IMR-90 (cell line): ENCODE data around the gene ADRA2B. TPM values are rescaled to one million over a fixed set of nuclear protein-coding genes. Genes with fewer than 3 reads are reported as not detected.

Source experiments
- ATAC-seq: fragments of 200-7000 bp; cut with Tn5 transposase; 2 replicates; pipeline ENCODE4 v1.9.1; 2020; ENCODE audit warnings: low read depth, mild to moderate bottlenecking, moderate library complexity
- BruUV-seq: library from RNA; stranded (reverse); fragments of 400-500 nt; replicated peaks from 2 replicates; lab custom pipeline; 2021; lab: Mats Ljungman, UMichigan
- CTCF ChIA-PET: fragments of 300-600 bp; formaldehyde crosslinking; extraction: SDS; loops from one replicate; lab custom pipeline; 2021; ENCODE audit warnings: antibody characterized with exemption; lab: Yijun Ruan, JAX
- POLR2A ChIA-PET: fragments of 300-600 bp; sonication (Branson Sonifier 250); formaldehyde crosslinking; loops from one replicate; lab custom pipeline; 2022; ENCODE audit warnings: antibody characterized with exemption; ENCODE audit not compliant: unreplicated experiment; lab: Charles Lee
- DNase-seq: peaks from one replicate; pipeline ENCODE4 v3.0.0; 2013
- H2AFZ ChIP-seq: replicated peaks from 2 replicates; pipeline ENCODE3; 2013; ENCODE audit warnings: low read length, mild to moderate bottlenecking; ENCODE audit not compliant: poor library complexity
- H2AK5ac ChIP-seq: 2 replicates; pipeline ENCODE4 v1.6.1; 2013; ENCODE audit warnings: low read depth, low read length, inconsistent platforms
- H2AK9ac ChIP-seq: replicated peaks from 2 replicates; pipeline ENCODE3; 2013; ENCODE audit warnings: mild to moderate bottlenecking, low read depth, low read length, moderate library complexity; ENCODE audit not compliant: poor library complexity
- H2BK120ac ChIP-seq: 2 replicates; pipeline ENCODE4 v1.6.1; 2013; ENCODE audit warnings: low read depth, low read length, inconsistent platforms
- H2BK15ac ChIP-seq: 3 replicates; pipeline ENCODE4 v1.6.1; 2013; ENCODE audit warnings: low read depth, low read length, inconsistent platforms
- H2BK20ac ChIP-seq: 2 replicates; pipeline ENCODE4 v1.6.1; 2013; ENCODE audit warnings: low read depth, mild to moderate bottlenecking, inconsistent platforms, low read length, moderate library complexity
- H2BK5ac ChIP-seq: 2 replicates; pipeline ENCODE4 v1.6.1; 2013; ENCODE audit warnings: mild to moderate bottlenecking, low read depth, low read length, inconsistent platforms; ENCODE audit not compliant: poor library complexity, severe bottlenecking
- H3K14ac ChIP-seq: replicated peaks from 2 replicates; pipeline ENCODE4 v1.6.1; 2013; ENCODE audit warnings: low read depth, low read length, inconsistent platforms
- H3K18ac ChIP-seq: 2 replicates; pipeline ENCODE4 v1.6.1; 2013; ENCODE audit warnings: low read depth, low read length, control low read depth
- H3K23ac ChIP-seq: 2 replicates; pipeline ENCODE4 v1.6.1; 2013; ENCODE audit warnings: low read depth, low read length, inconsistent platforms
- H3K27ac ChIP-seq: 2 replicates; pipeline ENCODE4 v1.5.1; 2013; ENCODE audit warnings: mild to moderate bottlenecking, control low read depth, low read length; ENCODE audit not compliant: insufficient read depth
- H3K27me3 ChIP-seq: 2 replicates; pipeline ENCODE4 v1.6.1; 2013; ENCODE audit warnings: low read length; ENCODE audit not compliant: control insufficient read depth, insufficient read depth
- H3K36me3 ChIP-seq: 2 replicates; pipeline ENCODE4 v1.6.1; 2013; ENCODE audit warnings: low read length, mixed read lengths; ENCODE audit not compliant: control insufficient read depth, insufficient read depth
- H3K4ac ChIP-seq: 2 replicates; pipeline ENCODE4 v1.6.1; 2013; ENCODE audit warnings: low read depth, low read length, inconsistent platforms
- H3K4me1 ChIP-seq: 2 replicates; pipeline ENCODE4 v1.6.1; 2013; ENCODE audit warnings: low read length, mixed read lengths; ENCODE audit not compliant: control insufficient read depth, insufficient read depth
- H3K4me2 ChIP-seq: 2 replicates; pipeline ENCODE4 v1.6.1; 2013; ENCODE audit warnings: low read depth, mild to moderate bottlenecking, control low read depth, low read length, moderate library complexity
- H3K4me3 ChIP-seq: 2 replicates; pipeline ENCODE4 v1.5.1; 2013; ENCODE audit warnings: low read depth, mild to moderate bottlenecking, control low read depth, low read length, moderate library complexity; ENCODE audit not compliant: insufficient read depth
- H3K56ac ChIP-seq: 2 replicates; pipeline ENCODE4 v1.6.1; 2013; ENCODE audit warnings: low read length, inconsistent platforms; ENCODE audit not compliant: insufficient read depth; ENCODE audit errors: extremely low read depth
- H3K79me1 ChIP-seq, 2 experiments: 2 replicates each; pipeline ENCODE4 v1.6.1; 2013; ENCODE audit warnings: low read length in 2 of 2, inconsistent platforms in 1 of 2, low read depth in 1 of 2
- H3K9ac ChIP-seq: 2 replicates; pipeline ENCODE4 v1.6.1; 2013; ENCODE audit warnings: low read depth, low read length, control low read depth
- H3K9me1 ChIP-seq: 2 replicates; pipeline ENCODE4 v1.6.1; 2013; ENCODE audit warnings: low read length, inconsistent platforms; ENCODE audit not compliant: insufficient read depth
- H3K9me3 ChIP-seq: 2 replicates; pipeline ENCODE4 v1.6.1; 2013; ENCODE audit warnings: low read length; ENCODE audit not compliant: control insufficient read depth, insufficient read depth
- H4K20me1 ChIP-seq: 2 replicates; pipeline ENCODE4 v1.6.1; 2013; ENCODE audit warnings: low read length, inconsistent platforms; ENCODE audit not compliant: insufficient read depth
- H4K5ac ChIP-seq: 2 replicates; pipeline ENCODE4 v1.6.1; 2013; ENCODE audit warnings: mild to moderate bottlenecking, low read depth, low read length, control low read depth
- H4K8ac ChIP-seq, 2 experiments: 2 replicates each; pipeline ENCODE4 v1.6.1; 2013; ENCODE audit warnings: low read depth in 2 of 2, low read length in 2 of 2, control low read depth in 1 of 2, inconsistent platforms in 1 of 2
- H4K91ac ChIP-seq: 2 replicates; pipeline ENCODE4 v1.6.1; 2013; ENCODE audit warnings: low read depth, low read length, inconsistent platforms; ENCODE audit not compliant: insufficient read depth
- MAFK ChIP-seq: IDR thresholded peaks from 2 replicates; pipeline ENCODE4 v1.6.1; 2012; ENCODE audit warnings: low read depth, low read length, improper control_type of control experiment
- MAZ ChIP-seq: IDR thresholded peaks from 2 replicates; pipeline ENCODE4 v1.6.1; 2012; ENCODE audit warnings: low read depth, mild to moderate bottlenecking, low read length, improper control_type of control experiment, moderate library complexity, borderline replicate concordance
- NFE2L2 ChIP-seq: fragments of 150-350 bp; IDR thresholded peaks from 2 replicates; pipeline ENCODE4 v1.6.1; 2016; ENCODE audit warnings: low read depth, mild to moderate bottlenecking, low read length
- RAD21 ChIP-seq: IDR thresholded peaks from 2 replicates; pipeline ENCODE4 v1.6.1; 2012; ENCODE audit warnings: low read length, improper control_type of control experiment
- RFX5 ChIP-seq: IDR thresholded peaks from 2 replicates; pipeline ENCODE4 v1.8.0; 2012; ENCODE audit warnings: low read depth, mild to moderate bottlenecking, low read length, moderate library complexity
- WGBS, 2 experiments: methylation state at CpG; one replicate each; pipeline versions ENCODE4 v1.1.5 to v1.1.7; 2013; ENCODE audit warnings: missing lambda C conversion rate in 2 of 2; ENCODE audit not compliant: insufficient read length in 1 of 2; ENCODE audit errors: extremely low coverage in 2 of 2; 5-methylcytosine and 5-hydroxymethylcytosine counted together
- dilution Hi-C: fragments of 300-500 bp; cut with HindIII; formaldehyde crosslinking; loops from one replicate; pipeline ENCODE4 v1.14.3; 2018; ENCODE audit warnings: low sequenced_read_pairs; ENCODE audit not compliant: unreplicated experiment
- in situ Hi-C: fragments of 300-500 bp; cut with MboI; formaldehyde crosslinking; loops from 3 replicates; pipeline ENCODE4 v1.14.3; 2019; ENCODE audit warnings: low sequenced_read_pairs, inconsistent platforms, mixed read lengths
- intact Hi-C: fragments of 100-400 bp; cut with micrococcal nuclease; formaldehyde crosslinking; loops from 2 replicates; pipeline ENCODE4 v1.10.0; 2022
- polyA plus RNA-seq, 3 experiments: library from polyadenylated mRNA; depleted of rRNA; stranded (reverse); fragments of >200 nt; gene quantifications; 2 replicates each; pipeline ENCODE4 v1.2.3, GENCODE V29; 2012; ENCODE audit warnings: low replicate concordance in 1 of 3
- total RNA-seq: library from RNA; depleted of rRNA; stranded (reverse); fragments of >200 nt; gene quantifications from 2 replicates; pipeline ENCODE4 v1.2.3, GENCODE V29; 2012
- TF ChIP-seq, protein P1 (sequence below): fragments of 150-350 bp; IDR thresholded peaks from 2 replicates; pipeline ENCODE4 v1.6.1; 2016; ENCODE audit warnings: low read depth, mild to moderate bottlenecking, low read length, moderate library complexity, borderline replicate concordance
- TF ChIP-seq, protein P2 (sequence below): conservative IDR thresholded peaks from 2 replicates; pipeline ENCODE4 v1.5.1; 2012; ENCODE audit warnings: mild to moderate bottlenecking, low read depth, low read length, improper control_type of control experiment

ADRA2B gene
- total and polyA plus RNA-seq, 2 of the 4 experiments (the other 2 are of a cell fraction), result not detected

DNA sequence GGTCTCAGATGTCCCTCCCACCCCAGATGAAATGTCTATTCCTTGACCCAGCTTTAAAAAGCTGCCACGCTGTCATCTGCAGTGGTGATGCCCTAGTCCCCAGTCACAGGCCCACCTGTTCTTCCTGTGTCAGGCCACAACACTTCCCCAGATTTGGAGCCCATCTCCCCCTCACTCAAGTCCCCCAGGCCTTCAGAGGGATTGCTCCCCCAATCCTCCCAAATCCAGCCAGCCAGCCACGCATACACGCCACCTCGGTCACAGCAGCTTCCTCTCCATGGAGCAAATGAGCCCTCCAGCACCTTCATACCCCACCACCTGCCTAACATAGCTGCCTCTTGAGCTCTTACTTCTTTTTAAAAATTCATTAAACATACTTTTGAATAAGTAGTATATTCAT lies 14.1 kb upstream of the ADRA2B start:
- Histone ChIP-seq H3K14ac (no peak overlapping the region), H4K5ac (no peak overlapping the region), H3K79me1 (no peaks in the 10 kb centered on the region), H3K27me3 (peaks cover 53% of the 10 kb centered on the region), H3K18ac (no peak overlapping the region), H4K20me1 (no peaks in the 10 kb centered on the region; the same call in 1 of the 2 replicates), H3K4me2 (no peak overlapping the region), H2AK5ac (no peak overlapping the region), H3K4ac (no peak overlapping the region), H3K9ac (no peak overlapping the region), H3K27ac (no peak overlapping the region), H3K56ac (no peak overlapping the region), H2AFZ (no peak overlapping the region), H3K36me3 (no peaks in the 10 kb centered on the region), H3K4me3 (no peak overlapping the region), H3K9me3 (no peaks in the 10 kb centered on the region), H2BK120ac (no peak overlapping the region), H2AK9ac (no peak overlapping the region), H3K4me1 (no peaks in the 10 kb centered on the region), H2BK5ac (no peak overlapping the region), H2BK15ac (no peak overlapping the region), H4K91ac (no peak overlapping the region), H2BK20ac (no peak overlapping the region), H3K9me1 (no peaks in the 10 kb centered on the region), H4K8ac (no peak overlapping the region), H3K23ac (no peak overlapping the region)
- 83% methylated on average over 1 of the region's 4 CpGs; no CpG with 5 or more reads in 1 of the 2 experiments for WGBS, 2 experiments
- ChIA-PET POLR2A (no interaction called here), CTCF (interaction anchor here (1.5 kb wide), 1 partner anchor 13 kb away, joined by 5 read pairs; no protein-coding TSS in a partner anchor)
- dilution Hi-C loops, result no loop called here
- TF ChIP-seq, protein P1, sequence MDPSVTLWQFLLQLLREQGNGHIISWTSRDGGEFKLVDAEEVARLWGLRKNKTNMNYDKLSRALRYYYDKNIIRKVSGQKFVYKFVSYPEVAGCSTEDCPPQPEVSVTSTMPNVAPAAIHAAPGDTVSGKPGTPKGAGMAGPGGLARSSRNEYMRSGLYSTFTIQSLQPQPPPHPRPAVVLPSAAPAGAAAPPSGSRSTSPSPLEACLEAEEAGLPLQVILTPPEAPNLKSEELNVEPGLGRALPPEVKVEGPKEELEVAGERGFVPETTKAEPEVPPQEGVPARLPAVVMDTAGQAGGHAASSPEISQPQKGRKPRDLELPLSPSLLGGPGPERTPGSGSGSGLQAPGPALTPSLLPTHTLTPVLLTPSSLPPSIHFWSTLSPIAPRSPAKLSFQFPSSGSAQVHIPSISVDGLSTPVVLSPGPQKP, result no peak
- TF ChIP-seq RAD21 (no peak), RFX5 (no peak), MAFK (no peak), MAZ (no peak), NFE2L2 (no peak)
- TF ChIP-seq, protein P2, sequence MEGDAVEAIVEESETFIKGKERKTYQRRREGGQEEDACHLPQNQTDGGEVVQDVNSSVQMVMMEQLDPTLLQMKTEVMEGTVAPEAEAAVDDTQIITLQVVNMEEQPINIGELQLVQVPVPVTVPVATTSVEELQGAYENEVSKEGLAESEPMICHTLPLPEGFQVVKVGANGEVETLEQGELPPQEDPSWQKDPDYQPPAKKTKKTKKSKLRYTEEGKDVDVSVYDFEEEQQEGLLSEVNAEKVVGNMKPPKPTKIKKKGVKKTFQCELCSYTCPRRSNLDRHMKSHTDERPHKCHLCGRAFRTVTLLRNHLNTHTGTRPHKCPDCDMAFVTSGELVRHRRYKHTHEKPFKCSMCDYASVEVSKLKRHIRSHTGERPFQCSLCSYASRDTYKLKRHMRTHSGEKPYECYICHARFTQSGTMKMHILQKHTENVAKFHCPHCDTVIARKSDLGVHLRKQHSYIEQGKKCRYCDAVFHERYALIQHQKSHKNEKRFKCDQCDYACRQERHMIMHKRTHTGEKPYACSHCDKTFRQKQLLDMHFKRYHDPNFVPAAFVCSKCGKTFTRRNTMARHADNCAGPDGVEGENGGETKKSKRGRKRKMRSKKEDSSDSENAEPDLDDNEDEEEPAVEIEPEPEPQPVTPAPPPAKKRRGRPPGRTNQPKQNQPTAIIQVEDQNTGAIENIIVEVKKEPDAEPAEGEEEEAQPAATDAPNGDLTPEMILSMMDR, result no peak
- no peak for DNase-seq
- no peak for ATAC-seq
- BruUV-seq, result no TSS peak
- intact Hi-C loops, result no loop called here
- in situ Hi-C loops, result loop anchor here (10.0 kb wide), 1 partner anchor 134 kb away; the partner anchor contains the start of genes CIAO1 and TMEM127
